Erythroblast (primary cell): ENCODE measurements around the gene TMC1.

Source experiments
- GATA1 ChIP-seq: IDR thresholded peaks from 2 replicates; pipeline ENCODE4 v1.6.1; 2011; ENCODE audit warnings: low read depth, mild to moderate bottlenecking, control low read depth, low read length, moderate library complexity
- POLR2A ChIP-seq: IDR thresholded peaks from 2 replicates; pipeline ENCODE4 v1.6.1; 2011; ENCODE audit warnings: mild to moderate bottlenecking, low read length

DNA sequence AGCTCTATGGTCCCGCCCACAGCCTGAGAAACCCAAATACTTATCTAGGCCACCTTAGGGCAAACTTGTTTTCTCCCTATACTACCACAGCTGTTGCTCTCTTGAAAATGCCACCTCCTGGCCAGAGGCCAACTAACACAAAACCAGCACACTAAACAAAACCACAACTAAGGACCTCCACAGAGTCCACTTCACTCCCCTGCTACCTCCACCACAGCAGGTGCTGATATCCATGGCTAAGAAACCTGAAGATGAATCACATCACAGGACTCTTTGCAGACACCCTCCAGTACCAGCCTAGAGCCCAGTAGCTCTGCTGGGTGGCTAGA is 323.0 kb downstream of the TMC1 start:
- TF ChIP-seq POLR2A, result no peak
- TF ChIP-seq GATA1, result no peak
